RWPE2 (cell line): ENCODE measurements around the gene XRRA1.
A peak's percentile ranks its signal among the peaks of the same experiment; 100 is the strongest.

ENCODE experiments used
- ATAC-seq: fragments of 200-7000 bp; cut with Tn5 transposase; 3 replicates; pipeline ENCODE4 v1.9.1; 2021; ENCODE audit warnings: low read depth
- DNase-seq: peaks from one replicate; pipeline ENCODE4 v3.0.0-alpha.2; 2020; ENCODE audit warnings: low spot score
- H3K27ac ChIP-seq: fragments of 450-650 bp; 2 replicates; pipeline ENCODE4 v1.5.1; 2017; ENCODE audit warnings: mild to moderate bottlenecking; ENCODE audit not compliant: poor library complexity, severe bottlenecking
- H3K27me3 ChIP-seq: fragments of 250-450 bp; sonication (Bioruptor Pico); 2 replicates; pipeline ENCODE4 v1.5.1; 2021; ENCODE audit warnings: mild to moderate bottlenecking, moderate library complexity; ENCODE audit not compliant: insufficient read depth, poor library complexity, severe bottlenecking
- H3K36me3 ChIP-seq: fragments of 250-450 bp; sonication (Bioruptor Pico); 2 replicates; pipeline ENCODE4 v1.5.1; 2020; ENCODE audit warnings: low read depth, mild to moderate bottlenecking, moderate library complexity
- H3K4me1 ChIP-seq: fragments of 250-450 bp; sonication (Bioruptor Pico); 2 replicates; pipeline ENCODE4 v1.5.1; 2021; ENCODE audit warnings: mild to moderate bottlenecking, moderate library complexity; ENCODE audit not compliant: insufficient read depth, poor library complexity, severe bottlenecking
- H3K4me3 ChIP-seq: fragments of 250-450 bp; sonication (Bioruptor Pico); 2 replicates; pipeline ENCODE4 v1.5.1; 2021; ENCODE audit warnings: mild to moderate bottlenecking, moderate library complexity; ENCODE audit not compliant: severe bottlenecking
- H3K9me3 ChIP-seq: fragments of 250-450 bp; sonication (Bioruptor Pico); 2 replicates; pipeline ENCODE4 v1.5.1; 2021; ENCODE audit warnings: mild to moderate bottlenecking, moderate library complexity; ENCODE audit not compliant: severe bottlenecking
- CTCF ChIP-seq: fragments of 450-650 bp; IDR thresholded peaks from one replicate; pipeline ENCODE4 v1.5.1; 2017; ENCODE audit warnings: mild to moderate bottlenecking, moderate library complexity; ENCODE audit not compliant: poor library complexity, severe bottlenecking

XRRA1 gene

GRCh38 chr11:74941492-74941891 lies 7.4 kb downstream of the XRRA1 start:
- Histone ChIP-seq H3K27me3 (no peaks in the 10 kb centered on the region), H3K9me3 (no peaks in the 10 kb centered on the region), H3K27ac (peak overlapping the region; percentile 92), H3K4me3 (no peak overlapping the region), H3K4me1 (peaks cover 28% of the 10 kb centered on the region), H3K36me3 (peaks cover 39% of the 10 kb centered on the region)
- ATAC-seq (no peak), DNase-seq (no peak)
- TF ChIP-seq CTCF: no peak

GRCh38 chr11:74937696-74938475 lies 11.0 kb downstream of the XRRA1 start:
- DNase-seq (no peak), ATAC-seq (no peak)
- Histone ChIP-seq H3K27ac (no peak overlapping the region), H3K27me3 (no peaks in the 10 kb centered on the region), H3K9me3 (no peaks in the 10 kb centered on the region), H3K36me3 (peaks cover 43% of the 10 kb centered on the region), H3K4me1 (peaks cover 13% of the 10 kb centered on the region), H3K4me3 (no peak overlapping the region)
- TF ChIP-seq CTCF: no peak

- no peaks in the 10 kb centered on the region for H3K27me3 ChIP-seq
- peaks cover 12% of the 10 kb centered on the region for H3K4me1 ChIP-seq
- H3K4me3 ChIP-seq: no peak overlapping the region
- no peaks in the 10 kb centered on the region for H3K9me3 ChIP-seq
- no peak overlapping the region for H3K27ac ChIP-seq
- DNase-seq: no peak
- TF ChIP-seq CTCF: no peak
- H3K36me3 ChIP-seq: peaks cover 50% of the 10 kb centered on the region
- no peak for ATAC-seq
Measured at GRCh38 chr11:74936976-74937375, 11.9 kb downstream of the XRRA1 start.

- Histone ChIP-seq H3K4me3 (no peak overlapping the region), H3K9me3 (no peaks in the 10 kb centered on the region), H3K27me3 (no peaks in the 10 kb centered on the region), H3K4me1 (peaks cover 12% of the 10 kb centered on the region), H3K27ac (no peak overlapping the region), H3K36me3 (peaks cover 43% of the 10 kb centered on the region)
- ATAC-seq: no peak
- no peak for DNase-seq
- no peak for TF ChIP-seq CTCF
Measured at GRCh38 chr11:74936087-74936486, 12.8 kb downstream of the XRRA1 start.

- Histone ChIP-seq H3K4me3 (no peak overlapping the region), H3K4me1 (peaks cover 12% of the 10 kb centered on the region), H3K27me3 (no peaks in the 10 kb centered on the region), H3K36me3 (peaks cover 39% of the 10 kb centered on the region), H3K27ac (no peak overlapping the region), H3K9me3 (no peaks in the 10 kb centered on the region)
- DNase-seq (no peak), ATAC-seq (no peak)
- no peak for TF ChIP-seq CTCF
Measured at GRCh38 chr11:74935285-74935684, 13.6 kb downstream of the XRRA1 start.
